ENCODE data around the gene CD300LD.
"Not testable (repeated sequence)": the region's sequence is repeated elsewhere in the genome, so short reads cannot be mapped to it uniquely, and the experiment has no call there.

Gene CD300LD

DNA sequence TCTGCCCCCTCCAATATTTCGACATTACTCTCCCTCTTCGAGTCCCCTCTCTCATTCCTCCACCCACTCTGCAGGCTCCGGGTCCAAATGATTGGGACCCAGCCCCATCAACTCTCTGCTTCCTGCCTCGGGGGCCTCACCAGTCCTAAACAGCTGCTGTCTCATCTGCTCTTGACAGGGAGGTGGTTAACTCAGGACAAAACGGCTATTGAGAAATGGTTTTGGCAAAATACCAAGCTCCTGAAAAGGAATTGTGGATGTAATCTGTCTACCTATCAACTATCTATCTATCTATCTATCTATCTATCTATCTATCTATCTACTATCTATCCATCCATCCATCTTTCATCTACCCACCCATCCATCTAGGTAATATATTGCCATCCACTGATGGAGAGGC is 27.0 kb downstream of the CD300LD start:
- DNase-seq (ENCODE audit: low read depth) = no peak
- TF ChIP-seq CTCF (IDR thresholded peaks at IDR 0.05; ENCODE audit: low read length, missing control alignments) = no peak
- no peak overlapping the region for H3K4me3 ChIP-seq (replicated peaks; ENCODE audit: low read depth, low read length)

DNA sequence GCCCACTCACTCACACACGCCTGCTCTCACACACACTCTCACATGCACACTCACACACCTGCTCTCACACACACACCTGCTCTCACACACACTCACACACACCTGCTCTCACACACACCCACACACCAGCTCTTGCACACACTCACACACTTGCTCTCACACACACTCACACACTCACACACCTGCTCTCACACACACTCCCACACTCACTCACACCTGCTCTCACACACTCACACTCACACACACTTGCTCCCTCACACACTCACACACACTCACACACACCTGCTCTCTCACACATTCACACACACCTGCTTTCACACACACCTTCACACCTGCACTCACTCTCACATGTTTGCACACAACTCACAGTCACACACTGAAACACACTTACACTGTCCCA is 28.7 kb downstream of the CD300LD start:
- no peak for TF ChIP-seq CTCF (IDR thresholded peaks at IDR 0.05; ENCODE audit: low read length, missing control alignments)
- no peak overlapping the region for H3K4me3 ChIP-seq (replicated peaks; ENCODE audit: low read depth, low read length)

GRCh38 chr17:74561586-74561985 is 30.5 kb downstream of the CD300LD start:
- DNase-seq (ENCODE audit: low read depth) = no peak
- H3K4me3 ChIP-seq (replicated peaks; ENCODE audit: low read depth, low read length) = no peak overlapping the region
- no peak for TF ChIP-seq CTCF (IDR thresholded peaks at IDR 0.05; ENCODE audit: low read length, missing control alignments)

More for the DNA sequence above, 28.7 kb downstream of the CD300LD start:
- no peak for DNase-seq (ENCODE audit: low read depth)

DNA sequence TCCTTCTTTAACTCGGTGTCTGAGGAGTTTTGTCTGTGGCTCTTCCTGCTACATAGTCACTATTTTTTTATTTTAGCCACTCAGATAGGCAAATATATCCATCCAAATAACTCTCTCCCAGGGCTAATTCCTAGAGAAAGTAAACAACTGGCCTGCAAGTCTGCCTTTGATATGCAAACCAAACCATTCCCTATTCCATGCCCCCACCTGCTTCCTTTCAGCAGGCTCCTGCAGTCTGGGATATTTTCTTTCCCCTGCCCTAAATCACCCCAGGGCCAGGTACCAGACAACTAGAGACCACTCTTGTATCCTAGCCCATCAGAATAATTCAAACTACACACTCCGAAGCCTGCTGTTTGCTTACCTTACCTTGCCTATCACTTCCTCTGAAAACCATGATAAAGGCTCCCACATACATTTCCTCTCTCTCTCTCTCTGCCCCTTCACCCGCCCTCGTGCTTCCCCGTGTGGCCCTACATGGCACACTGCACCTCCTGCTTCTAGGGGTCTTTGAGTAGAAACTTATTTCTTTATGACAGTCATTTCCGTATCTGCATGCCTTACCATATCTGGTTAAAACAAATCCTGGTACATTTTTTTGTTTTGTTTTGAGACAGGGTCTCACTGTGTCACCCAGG is 33.1 kb downstream of the CD300LD start:
- no peak for DNase-seq (ENCODE audit: low read depth)
- H3K4me3 ChIP-seq (replicated peaks; ENCODE audit: low read depth, low read length) = no peak overlapping the region
- TF ChIP-seq CTCF (IDR thresholded peaks at IDR 0.05; ENCODE audit: low read length, missing control alignments) = no peak

DNA sequence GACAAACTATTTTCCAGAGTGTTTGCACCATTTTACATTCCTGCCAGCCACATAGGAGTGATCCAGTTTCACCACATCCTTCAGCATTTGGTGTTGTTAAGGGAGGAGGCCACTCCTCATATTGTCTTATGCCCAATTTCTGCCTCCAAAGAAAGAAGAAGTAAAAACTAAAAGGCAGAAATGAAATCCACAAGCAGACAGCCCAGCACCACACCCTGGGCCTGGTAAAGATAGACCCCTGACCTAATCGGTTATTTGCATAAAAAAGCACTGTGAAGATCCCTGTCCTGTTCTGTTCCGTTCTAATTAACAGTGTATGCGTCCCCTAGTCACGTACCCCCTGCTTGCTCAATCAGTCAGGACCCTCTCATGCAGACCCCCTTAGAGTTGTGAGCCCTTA is 33.7 kb downstream of the CD300LD start:
- not testable (repeated sequence) for DNase-seq (ENCODE audit: low read depth); H3K4me3 ChIP-seq (replicated peaks; ENCODE audit: low read depth, low read length)

DNA sequence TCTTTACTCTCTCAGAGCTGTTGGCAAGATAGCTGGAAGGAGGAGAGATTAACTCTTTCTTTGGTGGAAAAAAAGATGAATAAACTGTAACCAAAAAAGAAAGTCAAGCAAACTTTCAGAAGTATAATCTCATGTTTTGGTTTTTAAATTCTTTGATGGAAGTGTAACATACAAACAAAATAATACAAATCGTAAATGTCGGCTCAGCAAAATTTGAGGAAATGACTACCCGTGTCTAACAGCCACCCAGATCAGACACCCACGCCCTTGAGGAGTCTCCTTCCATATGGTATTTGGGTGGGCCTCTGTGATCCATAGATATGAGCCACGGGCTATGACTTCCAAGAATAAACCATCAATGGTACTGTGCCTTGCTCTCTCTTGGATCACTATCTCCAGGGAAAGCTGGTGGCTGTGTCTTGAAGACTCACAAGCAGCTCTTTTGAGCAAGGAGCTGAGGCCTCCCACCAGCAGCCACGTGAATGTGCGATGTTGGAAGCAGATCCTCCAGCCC is 36.6 kb downstream of the CD300LD start:
- TF ChIP-seq CTCF (IDR thresholded peaks at IDR 0.05; ENCODE audit: low read length, missing control alignments) = no peak
- no peak overlapping the region for H3K4me3 ChIP-seq (replicated peaks; ENCODE audit: low read depth, low read length)
- no peak for DNase-seq (ENCODE audit: low read depth)

- H3K4me3 ChIP-seq (replicated peaks; ENCODE audit: low read depth, low read length) = no peak overlapping the region
- TF ChIP-seq CTCF (IDR thresholded peaks at IDR 0.05; ENCODE audit: low read length, missing control alignments) = no peak
- no peak for DNase-seq (ENCODE audit: low read depth)
Observed at GRCh38 chr17:74554909-74555308, 37.2 kb downstream of the CD300LD start.
